Spinal cord (tissue), 10 donors: Measurements from ENCODE around the gene PDZK1IP1. TPM values are rescaled to one million over a fixed set of nuclear protein-coding genes. Genes with fewer than 3 reads are reported as not detected.
"Not testable (repeated sequence)": the region's sequence is repeated elsewhere in the genome, so short reads cannot be mapped to it uniquely, and the experiment has no call there.

Experiments used
- DNase-seq, 6 donors: peaks; one replicate each; pipeline versions ENCODE4 v3.0.0 to v3.0.0-alpha.2; 2013 to 2015; ENCODE audit warnings: low spot score in 6 of 6, low read depth in 4 of 6
- H3K27ac ChIP-seq: one replicate; pipeline ENCODE4 v1.5.1; 2013; ENCODE audit warnings: low read depth, low read length, control low read depth
- H3K27me3 ChIP-seq: one replicate; pipeline ENCODE4 v1.6.1; 2013; ENCODE audit warnings: low read length; ENCODE audit not compliant: control insufficient read depth, insufficient read depth
- H3K36me3 ChIP-seq: one replicate; pipeline ENCODE4 v1.6.1; 2013; ENCODE audit warnings: low read length; ENCODE audit not compliant: control insufficient read depth, insufficient read depth
- H3K4me1 ChIP-seq: one replicate; pipeline ENCODE4 v1.6.1; 2013; ENCODE audit warnings: low read length; ENCODE audit not compliant: control insufficient read depth, insufficient read depth
- H3K4me3 ChIP-seq: one replicate; pipeline ENCODE4 v1.5.1; 2013; ENCODE audit warnings: low read depth, low read length, control low read depth
- H3K9me3 ChIP-seq: one replicate; pipeline ENCODE4 v1.6.1; 2013; ENCODE audit warnings: low read length; ENCODE audit not compliant: control insufficient read depth, insufficient read depth
- WGBS: methylation state at CpG from one replicate; pipeline ENCODE4 v1.1.5; 2013; ENCODE audit warnings: missing lambda C conversion rate; ENCODE audit not compliant: insufficient coverage; 5-methylcytosine and 5-hydroxymethylcytosine counted together
- polyA plus RNA-seq, 2 donors: library from polyadenylated mRNA; unstranded; fragments of 120-200 nt; gene quantifications; one replicate each; pipeline ENCODE4 v1.2.1, GENCODE V29; 2013; ENCODE audit not compliant: insufficient read length in 2 of 2
- total RNA-seq, 2 donors: library from RNA; depleted of rRNA in 1 of 2; stranded (reverse); fragments of 120-200 nt in 1 of 2; fragments of >200 nt in 1 of 2; gene quantifications; one replicate each; pipeline versions ENCODE4 v1.2.3 to v1.2.4, GENCODE V29; 2013 to 2014
- donor health status: healthy.

Gene PDZK1IP1
- total and polyA plus RNA-seq, 4 donors, result 0.30 to 0.35 TPM; not detected in 2

GRCh38 chr1:47174656-47175020 is 15.2 kb downstream of the PDZK1IP1 start:
- Histone ChIP-seq H3K27ac (no peak overlapping the region), H3K27me3 (peaks cover 10% of the 10 kb centered on the region), H3K4me3 (no peak overlapping the region), H3K36me3 (no peaks in the 10 kb centered on the region), H3K9me3 (no peaks in the 10 kb centered on the region), H3K4me1 (peaks cover 12% of the 10 kb centered on the region)
- no peak for DNase-seq

GRCh38 chr1:47172782-47173181 is 17.1 kb downstream of the PDZK1IP1 start:
- 89% methylated on average over 5 of the region's 5 CpGs for WGBS
- no peak for DNase-seq
- Histone ChIP-seq H3K4me3 (no peak overlapping the region), H3K27ac (no peak overlapping the region), H3K9me3 (no peaks in the 10 kb centered on the region), H3K4me1 (no peaks in the 10 kb centered on the region), H3K36me3 (no peaks in the 10 kb centered on the region), H3K27me3 (peaks cover 6% of the 10 kb centered on the region)

- DNase-seq, result no peak
- H3K36me3 ChIP-seq, result no peaks in the 10 kb centered on the region
- H3K4me3 ChIP-seq, result no peak overlapping the region
- H3K9me3 ChIP-seq, result no peaks in the 10 kb centered on the region
- H3K27ac ChIP-seq, result no peak overlapping the region
- H3K27me3 ChIP-seq, result no peaks in the 10 kb centered on the region
- H3K4me1 ChIP-seq, result no peaks in the 10 kb centered on the region
These were observed 25.3 kb downstream of the PDZK1IP1 start for GRCh38 chr1:47164552-47164951.

- Histone ChIP-seq H3K27ac (no peak overlapping the region), H3K4me3 (no peak overlapping the region), H3K36me3 (no peaks in the 10 kb centered on the region), H3K4me1 (no peaks in the 10 kb centered on the region), H3K27me3 (no peaks in the 10 kb centered on the region), H3K9me3 (no peaks in the 10 kb centered on the region)
- 78% methylated on average over 4 of the region's 5 CpGs for WGBS
- no peak for DNase-seq
These were observed 28.4 kb downstream of the PDZK1IP1 start for GRCh38 chr1:47161298-47162040.

- no peak overlapping the region for H3K27ac ChIP-seq
- no peak overlapping the region for H3K4me3 ChIP-seq
- no peak for DNase-seq
- H3K4me1 ChIP-seq, result no peaks in the 10 kb centered on the region
- no peaks in the 10 kb centered on the region for H3K36me3 ChIP-seq
- H3K9me3 ChIP-seq, result no peaks in the 10 kb centered on the region
- no peaks in the 10 kb centered on the region for H3K27me3 ChIP-seq
These were observed 29.1 kb downstream of the PDZK1IP1 start for GRCh38 chr1:47160716-47161115.

GRCh38 chr1:47157957-47158356 is 31.9 kb downstream of the PDZK1IP1 start:
- H3K36me3 ChIP-seq, H3K4me1 ChIP-seq, H3K4me3 ChIP-seq, H3K9me3 ChIP-seq, H3K27ac ChIP-seq, H3K27me3 ChIP-seq, DNase-seq: not testable (repeated sequence)
- no CpG with 5 or more reads among the region's 3 CpGs for WGBS

GRCh38 chr1:47156457-47156856 is 33.4 kb downstream of the PDZK1IP1 start:
- H3K27ac ChIP-seq, H3K4me1 ChIP-seq, H3K27me3 ChIP-seq, H3K4me3 ChIP-seq, H3K36me3 ChIP-seq, H3K9me3 ChIP-seq, DNase-seq: not testable (repeated sequence)

- not testable (repeated sequence) for H3K4me3 ChIP-seq, H3K9me3 ChIP-seq, H3K27me3 ChIP-seq, H3K27ac ChIP-seq, H3K36me3 ChIP-seq, H3K4me1 ChIP-seq
- peak in 1 of 6 donors; percentile 1 for DNase-seq
- WGBS, result 41% methylated on average over 4 of the region's 9 CpGs
These were observed 40.7 kb downstream of the PDZK1IP1 start for GRCh38 chr1:47149162-47149561.

GRCh38 chr1:47147047-47147785 is 42.6 kb downstream of the PDZK1IP1 start:
- DNase-seq, result peak in 1 of 6 donors; percentile 2
- Histone ChIP-seq H3K27ac (no peak overlapping the region), H3K36me3 (no peaks in the 10 kb centered on the region), H3K9me3 (no peaks in the 10 kb centered on the region), H3K27me3 (no peaks in the 10 kb centered on the region), H3K4me3 (no peak overlapping the region), H3K4me1 (no peaks in the 10 kb centered on the region)
- 63% methylated on average over 1 of the region's 6 CpGs for WGBS

- not testable (repeated sequence) for H3K4me3 ChIP-seq, H3K27me3 ChIP-seq, DNase-seq, H3K27ac ChIP-seq, H3K4me1 ChIP-seq, H3K36me3 ChIP-seq, H3K9me3 ChIP-seq
- no CpG with 5 or more reads among the region's 1 CpG for WGBS
These were observed 43.3 kb downstream of the PDZK1IP1 start for GRCh38 chr1:47146495-47146894.
